ENCODE data around the gene PUM1. TPM values are rescaled to one million over a fixed set of nuclear protein-coding genes. Genes with fewer than 3 reads are reported as not detected.

PUM1 gene
- total and polyA plus RNA-seq, 2 experiments from 2014 or later, result 68.6 to 97.4 TPM

- Histone ChIP-seq H3K27ac (no peak overlapping the region), H3K9me3 (ENCODE audit: low read depth) (no peaks in the 10 kb centered on the region), H3K4me3 (no peak overlapping the region), H2AFZ (no peak overlapping the region), H3K4me2 (no peak overlapping the region), H3K36me3 (replicated peaks; ENCODE audit: insufficient read depth, low read depth) (no peaks in the 10 kb centered on the region), H3K9me2 (replicated peaks; ENCODE audit: insufficient read depth) (no peaks in the 10 kb centered on the region), H4K20me1 (ENCODE audit: insufficient read depth, poor library complexity, severe bottlenecking) (peaks cover 97% of the 10 kb centered on the region), H3K4me1 (ENCODE audit: insufficient read depth) (peaks cover 20% of the 10 kb centered on the region), H3K79me2 (peaks cover 100% of the 10 kb centered on the region), H3K27me3 (no peaks in the 10 kb centered on the region)
- no peak for DNase-seq (ENCODE audit: low spot score)
- 92% methylated on average over 5 of the region's 5 CpGs for WGBS (ENCODE audit: low lambda C conversion rate, missing lambda C conversion rate)
- TF ChIP-seq, protein P1, sequence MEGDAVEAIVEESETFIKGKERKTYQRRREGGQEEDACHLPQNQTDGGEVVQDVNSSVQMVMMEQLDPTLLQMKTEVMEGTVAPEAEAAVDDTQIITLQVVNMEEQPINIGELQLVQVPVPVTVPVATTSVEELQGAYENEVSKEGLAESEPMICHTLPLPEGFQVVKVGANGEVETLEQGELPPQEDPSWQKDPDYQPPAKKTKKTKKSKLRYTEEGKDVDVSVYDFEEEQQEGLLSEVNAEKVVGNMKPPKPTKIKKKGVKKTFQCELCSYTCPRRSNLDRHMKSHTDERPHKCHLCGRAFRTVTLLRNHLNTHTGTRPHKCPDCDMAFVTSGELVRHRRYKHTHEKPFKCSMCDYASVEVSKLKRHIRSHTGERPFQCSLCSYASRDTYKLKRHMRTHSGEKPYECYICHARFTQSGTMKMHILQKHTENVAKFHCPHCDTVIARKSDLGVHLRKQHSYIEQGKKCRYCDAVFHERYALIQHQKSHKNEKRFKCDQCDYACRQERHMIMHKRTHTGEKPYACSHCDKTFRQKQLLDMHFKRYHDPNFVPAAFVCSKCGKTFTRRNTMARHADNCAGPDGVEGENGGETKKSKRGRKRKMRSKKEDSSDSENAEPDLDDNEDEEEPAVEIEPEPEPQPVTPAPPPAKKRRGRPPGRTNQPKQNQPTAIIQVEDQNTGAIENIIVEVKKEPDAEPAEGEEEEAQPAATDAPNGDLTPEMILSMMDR (IDR thresholded peaks at IDR 0.05; ENCODE audit: poor library complexity), result no peak
- no peak for TF ChIP-seq EZH2 (IDR thresholded peaks at IDR 0.05; ENCODE audit: borderline replicate concordance)
- no peak for TF ChIP-seq EZH2phosphoT487 (IDR thresholded peaks at IDR 0.05; ENCODE audit: low read depth, severe bottlenecking, unreplicated experiment)
These were observed 67.3 kb downstream of the PUM1 start for GRCh38 chr1:30998171-30998570.

GRCh38 chr1:30997463-30998057, 68.0 kb downstream of the PUM1 start:
- H3K27ac ChIP-seq, result no peak overlapping the region
- TF ChIP-seq, protein P1 (IDR thresholded peaks at IDR 0.05; ENCODE audit: poor library complexity), result no peak
- TF ChIP-seq EZH2phosphoT487 (IDR thresholded peaks at IDR 0.05; ENCODE audit: low read depth, severe bottlenecking, unreplicated experiment) (no peak), EZH2 (IDR thresholded peaks at IDR 0.05; ENCODE audit: borderline replicate concordance) (no peak)
- H3K9me3 ChIP-seq (ENCODE audit: low read depth), result no peaks in the 10 kb centered on the region
- H3K27me3 ChIP-seq, result no peaks in the 10 kb centered on the region
- DNase-seq (ENCODE audit: low spot score), result no peak
- H3K79me2 ChIP-seq, result peaks cover 100% of the 10 kb centered on the region
- no peak overlapping the region for H2AFZ ChIP-seq
- peaks cover 97% of the 10 kb centered on the region for H4K20me1 ChIP-seq (ENCODE audit: insufficient read depth, poor library complexity, severe bottlenecking)
- no peaks in the 10 kb centered on the region for H3K9me2 ChIP-seq (replicated peaks; ENCODE audit: insufficient read depth)
- no peaks in the 10 kb centered on the region for H3K36me3 ChIP-seq (replicated peaks; ENCODE audit: insufficient read depth, low read depth)
- WGBS (ENCODE audit: low lambda C conversion rate, missing lambda C conversion rate), result 97% methylated on average over 9 of the region's 9 CpGs
- no peak overlapping the region for H3K4me2 ChIP-seq
- peaks cover 14% of the 10 kb centered on the region for H3K4me1 ChIP-seq (ENCODE audit: insufficient read depth)
- H3K4me3 ChIP-seq, result no peak overlapping the region

GRCh38 chr1:30995990-30996612, 69.4 kb downstream of the PUM1 start:
- no peak for TF ChIP-seq EZH2 (IDR thresholded peaks at IDR 0.05; ENCODE audit: borderline replicate concordance)
- TF ChIP-seq EZH2phosphoT487 (IDR thresholded peaks at IDR 0.05; ENCODE audit: low read depth, severe bottlenecking, unreplicated experiment), result no peak
- H3K27me3 ChIP-seq, result no peaks in the 10 kb centered on the region
- no peaks in the 10 kb centered on the region for H3K9me2 ChIP-seq (replicated peaks; ENCODE audit: insufficient read depth)
- H3K9me3 ChIP-seq (ENCODE audit: low read depth), result no peaks in the 10 kb centered on the region
- H3K4me3 ChIP-seq, result no peak overlapping the region
- H3K36me3 ChIP-seq (replicated peaks; ENCODE audit: insufficient read depth, low read depth), result no peaks in the 10 kb centered on the region
- peaks cover 97% of the 10 kb centered on the region for H4K20me1 ChIP-seq (ENCODE audit: insufficient read depth, poor library complexity, severe bottlenecking)
- 70% methylated on average over 3 of the region's 3 CpGs for WGBS (ENCODE audit: low lambda C conversion rate, missing lambda C conversion rate)
- H3K27ac ChIP-seq, result no peak overlapping the region
- no peak overlapping the region for H2AFZ ChIP-seq
- peaks cover 13% of the 10 kb centered on the region for H3K4me1 ChIP-seq (ENCODE audit: insufficient read depth)
- peaks cover 100% of the 10 kb centered on the region for H3K79me2 ChIP-seq
- no peak for DNase-seq (ENCODE audit: low spot score)
- no peak overlapping the region for H3K4me2 ChIP-seq

- Histone ChIP-seq H3K4me1 (ENCODE audit: insufficient read depth) (peaks cover 43% of the 10 kb centered on the region), H3K27me3 (no peaks in the 10 kb centered on the region), H3K4me2 (no peak overlapping the region), H3K4me3 (no peak overlapping the region), H3K27ac (peak overlapping the region; percentile 67), H3K79me2 (peaks cover 100% of the 10 kb centered on the region), H3K9me3 (ENCODE audit: low read depth) (no peaks in the 10 kb centered on the region), H2AFZ (no peak overlapping the region), H4K20me1 (ENCODE audit: insufficient read depth, poor library complexity, severe bottlenecking) (peaks cover 94% of the 10 kb centered on the region), H3K9me2 (replicated peaks; ENCODE audit: insufficient read depth) (no peaks in the 10 kb centered on the region), H3K36me3 (replicated peaks; ENCODE audit: insufficient read depth, low read depth) (no peaks in the 10 kb centered on the region)
- 66% methylated on average over 6 of the region's 6 CpGs for WGBS (ENCODE audit: low lambda C conversion rate, missing lambda C conversion rate)
- TF ChIP-seq, protein P1 (IDR thresholded peaks at IDR 0.05; ENCODE audit: poor library complexity), result no peak
- TF ChIP-seq EZH2 (IDR thresholded peaks at IDR 0.05; ENCODE audit: borderline replicate concordance) (no peak), EZH2phosphoT487 (IDR thresholded peaks at IDR 0.05; ENCODE audit: low read depth, severe bottlenecking, unreplicated experiment) (no peak)
- no peak for DNase-seq (ENCODE audit: low spot score)
These were observed 73.5 kb downstream of the PUM1 start for GRCh38 chr1:30991862-30992606.
